ENCODE results near the gene TFEB.

TFEB gene

GRCh38 chr6:41704028-41704427, 31.4 kb downstream of the TFEB start:
- TF ChIP-seq CTCF (IDR thresholded peaks at IDR 0.05; ENCODE audit: borderline replicate concordance, insufficient read depth, low read depth, low read length): no peak
- H3K4me3 ChIP-seq (ENCODE audit: low read depth, low read length): peak overlapping the region; percentile 8

GRCh38 chr6:41702771-41703494, 32.5 kb downstream of the TFEB start:
- no peak overlapping the region for H3K4me3 ChIP-seq (ENCODE audit: low read depth, low read length)
- TF ChIP-seq CTCF (IDR thresholded peaks at IDR 0.05; ENCODE audit: borderline replicate concordance, insufficient read depth, low read depth, low read length): no peak

DNA sequence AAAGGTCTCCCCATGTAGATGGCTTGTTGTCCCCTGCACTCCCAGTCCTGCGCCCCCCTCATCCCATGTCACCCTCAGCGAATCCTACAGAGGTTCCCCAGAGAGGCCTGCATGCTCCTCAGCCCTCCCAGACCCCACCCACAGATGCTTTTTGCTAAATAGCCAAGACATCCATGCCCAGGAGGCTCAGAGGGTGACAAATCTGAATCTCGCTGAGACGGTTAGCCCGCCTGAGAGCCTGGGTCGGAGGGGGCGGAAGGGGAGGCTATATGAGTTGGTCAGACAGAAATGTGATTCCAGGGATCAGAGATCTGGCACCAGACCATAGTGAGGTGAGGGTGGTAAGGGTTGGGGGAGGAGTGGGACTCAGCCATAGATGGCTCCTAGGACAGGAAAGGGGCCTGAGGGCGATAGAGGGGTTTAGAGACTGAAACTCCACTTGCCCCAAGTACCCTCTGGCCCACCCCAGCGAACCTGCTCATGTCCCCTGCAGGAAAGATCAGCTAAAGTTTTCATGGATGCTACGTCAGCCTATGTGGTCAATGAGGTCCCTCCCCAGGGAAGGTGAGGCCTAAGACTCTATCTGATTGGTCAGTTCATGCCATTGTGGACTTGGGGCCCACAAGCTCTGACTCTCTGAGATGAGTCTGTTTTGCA, 33.2 kb downstream of the TFEB start:
- no peak for TF ChIP-seq CTCF (IDR thresholded peaks at IDR 0.05; ENCODE audit: borderline replicate concordance, insufficient read depth, low read depth, low read length)
- no peak overlapping the region for H3K4me3 ChIP-seq (ENCODE audit: low read depth, low read length)

GRCh38 chr6:41700463-41701347, 34.7 kb downstream of the TFEB start:
- H3K4me3 ChIP-seq (ENCODE audit: low read depth, low read length): no peak overlapping the region
- no peak for TF ChIP-seq CTCF (IDR thresholded peaks at IDR 0.05; ENCODE audit: borderline replicate concordance, insufficient read depth, low read depth, low read length)

DNA sequence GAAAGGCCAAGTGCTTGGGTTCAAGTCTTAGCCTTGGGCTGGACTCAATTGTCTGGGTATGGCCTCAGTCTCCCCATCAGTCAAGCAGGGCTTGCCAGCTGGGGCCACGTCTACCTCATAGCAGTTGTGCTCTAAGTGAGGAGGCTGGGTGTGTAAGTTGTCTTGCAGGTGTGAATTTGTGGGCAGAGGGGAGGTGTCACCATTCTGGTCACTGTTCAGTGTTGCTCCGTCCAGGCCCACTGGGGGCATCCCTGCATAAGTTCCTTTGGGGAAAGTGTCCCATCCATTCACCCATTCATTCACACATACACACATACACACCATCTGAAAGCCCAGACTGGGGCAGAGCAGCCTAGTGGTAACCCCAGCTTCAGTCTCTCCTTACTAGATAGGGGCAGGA, 36.3 kb downstream of the TFEB start:
- H3K4me3 ChIP-seq (ENCODE audit: low read depth, low read length): no peak overlapping the region
- TF ChIP-seq CTCF (IDR thresholded peaks at IDR 0.05; ENCODE audit: borderline replicate concordance, insufficient read depth, low read depth, low read length): no peak

- no peak overlapping the region for H3K4me3 ChIP-seq (ENCODE audit: low read depth, low read length)
- TF ChIP-seq CTCF (IDR thresholded peaks at IDR 0.05; ENCODE audit: borderline replicate concordance, insufficient read depth, low read depth, low read length): no peak
Observed at GRCh38 chr6:41697861-41698781, 37.3 kb downstream of the TFEB start.

All from GM12875 (cell line).